Kidney epithelial cell (primary cell): ENCODE data around the gene CFAP46. TPM values are rescaled to one million over a fixed set of nuclear protein-coding genes. Genes with fewer than 3 reads are reported as not detected.

Experiments used
- DNase-seq: peaks from one replicate; pipeline ENCODE4 v3.0.0-alpha.2; 2010; ENCODE audit warnings: low read depth
- H3K27me3 ChIP-seq: 2 replicates; pipeline ENCODE4 v1.6.0; 2011; ENCODE audit warnings: low read length; ENCODE audit not compliant: control insufficient read depth, insufficient read depth
- H3K36me3 ChIP-seq: 2 replicates; pipeline ENCODE4 v1.5.1; 2011; ENCODE audit warnings: low read length; ENCODE audit not compliant: control insufficient read depth, insufficient read depth
- H3K4me3 ChIP-seq: 2 replicates; pipeline ENCODE4 v1.5.1; 2011; ENCODE audit warnings: low read depth, mild to moderate bottlenecking, control low read depth, low read length
- total RNA-seq: library from RNA; depleted of rRNA; stranded (reverse); fragments of >200 nt; gene quantifications from 2 replicates; pipeline ENCODE4 v1.2.3, GENCODE V29; 2015
- TF ChIP-seq, protein P1 (sequence below): IDR thresholded peaks from 2 replicates; pipeline ENCODE4 v1.5.1; 2011; ENCODE audit warnings: mild to moderate bottlenecking, moderate library complexity, low read length, control low read depth, inconsistent platforms; ENCODE audit not compliant: insufficient read depth, poor library complexity, severe bottlenecking

CFAP46 gene
- total RNA-seq, 1 donor from 2014 or later, result 5.1 TPM

DNA sequence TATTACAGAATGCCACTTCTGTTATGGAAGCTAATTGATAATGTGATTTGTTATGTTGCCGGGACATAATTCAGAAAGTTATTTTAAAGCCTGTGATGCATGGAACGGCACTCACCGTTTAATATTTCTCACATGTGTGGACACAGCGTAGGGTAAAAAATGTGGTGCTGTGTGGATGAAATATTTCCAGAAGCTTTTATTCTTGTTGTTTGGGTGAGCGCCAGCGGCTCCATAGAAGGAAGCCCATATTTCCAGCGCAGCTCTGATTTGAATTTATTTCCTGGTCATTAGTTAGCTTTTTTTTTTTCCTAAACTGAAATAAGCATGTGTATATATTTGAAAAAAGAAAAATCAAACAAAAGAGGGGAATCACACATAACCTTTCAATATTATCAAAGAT, 136.3 kb downstream of the CFAP46 start:
- Histone ChIP-seq H3K27me3 (peaks cover 29% of the 10 kb centered on the region), H3K36me3 (no peaks in the 10 kb centered on the region), H3K4me3 (no peak overlapping the region)
- TF ChIP-seq, protein P1, sequence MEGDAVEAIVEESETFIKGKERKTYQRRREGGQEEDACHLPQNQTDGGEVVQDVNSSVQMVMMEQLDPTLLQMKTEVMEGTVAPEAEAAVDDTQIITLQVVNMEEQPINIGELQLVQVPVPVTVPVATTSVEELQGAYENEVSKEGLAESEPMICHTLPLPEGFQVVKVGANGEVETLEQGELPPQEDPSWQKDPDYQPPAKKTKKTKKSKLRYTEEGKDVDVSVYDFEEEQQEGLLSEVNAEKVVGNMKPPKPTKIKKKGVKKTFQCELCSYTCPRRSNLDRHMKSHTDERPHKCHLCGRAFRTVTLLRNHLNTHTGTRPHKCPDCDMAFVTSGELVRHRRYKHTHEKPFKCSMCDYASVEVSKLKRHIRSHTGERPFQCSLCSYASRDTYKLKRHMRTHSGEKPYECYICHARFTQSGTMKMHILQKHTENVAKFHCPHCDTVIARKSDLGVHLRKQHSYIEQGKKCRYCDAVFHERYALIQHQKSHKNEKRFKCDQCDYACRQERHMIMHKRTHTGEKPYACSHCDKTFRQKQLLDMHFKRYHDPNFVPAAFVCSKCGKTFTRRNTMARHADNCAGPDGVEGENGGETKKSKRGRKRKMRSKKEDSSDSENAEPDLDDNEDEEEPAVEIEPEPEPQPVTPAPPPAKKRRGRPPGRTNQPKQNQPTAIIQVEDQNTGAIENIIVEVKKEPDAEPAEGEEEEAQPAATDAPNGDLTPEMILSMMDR, result no peak
- DNase-seq, result no peak

DNA sequence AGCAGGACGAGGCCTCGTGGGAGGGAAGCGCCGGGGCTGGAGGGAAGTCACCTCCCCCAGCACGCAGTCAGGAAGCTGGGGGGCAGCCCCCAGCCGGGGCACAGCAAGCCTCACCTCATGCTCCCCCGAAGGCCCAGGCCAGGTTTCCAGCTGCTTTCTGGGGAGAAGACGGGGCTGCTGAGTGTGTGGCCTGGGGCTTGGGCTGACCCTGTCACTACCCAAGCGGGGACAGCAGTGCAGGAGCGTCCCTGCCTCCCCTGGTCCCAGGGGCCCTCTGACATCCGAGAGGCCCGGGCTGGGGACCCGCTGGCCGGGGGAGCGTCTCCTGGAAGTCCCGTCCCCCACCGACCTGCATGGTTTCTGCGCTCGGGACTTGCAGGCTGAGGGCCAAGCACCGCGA, 136.8 kb downstream of the CFAP46 start:
- peaks cover 25% of the 10 kb centered on the region for H3K27me3 ChIP-seq
- no peak for DNase-seq
- TF ChIP-seq, protein P1, result no peak

DNA sequence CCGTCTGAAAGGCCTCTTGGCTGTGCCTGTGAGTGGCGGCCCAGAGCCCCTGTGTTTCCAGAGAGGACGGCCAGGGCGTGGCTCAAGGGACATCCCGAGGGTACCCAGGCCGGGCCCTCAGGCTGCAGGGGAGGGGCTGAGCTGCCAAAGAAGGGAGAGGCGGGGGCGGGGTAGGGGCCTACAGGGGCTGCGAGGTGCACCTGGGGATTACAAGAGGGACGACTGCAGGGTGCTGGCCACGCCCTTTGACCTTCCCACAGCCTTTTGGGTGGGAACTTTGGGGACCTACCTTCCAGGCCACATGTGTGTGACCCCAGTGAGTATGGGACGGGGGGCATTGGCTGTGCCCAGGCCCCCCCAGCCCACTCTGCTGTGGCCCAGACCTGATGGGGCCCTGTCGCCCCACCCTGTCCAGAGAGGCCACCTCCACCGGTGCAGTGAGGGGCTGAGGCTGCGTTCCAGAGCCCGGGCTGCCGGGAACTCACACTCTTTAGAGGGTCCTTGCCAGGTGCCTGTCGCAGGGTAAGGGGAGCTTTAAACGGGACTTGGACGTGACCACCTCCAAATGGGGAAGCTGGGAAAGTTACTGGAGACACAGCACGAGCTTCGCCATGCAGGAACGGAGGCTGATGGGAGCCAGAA, 137.5 kb downstream of the CFAP46 start:
- TF ChIP-seq, protein P1, result no peak
- Histone ChIP-seq H3K27me3 (peaks cover 21% of the 10 kb centered on the region), H3K36me3 (no peaks in the 10 kb centered on the region), H3K4me3 (no peak overlapping the region)
- no peak for DNase-seq

More for the DNA sequence above, 136.8 kb downstream of the CFAP46 start:
- H3K4me3 ChIP-seq, result no peak overlapping the region
- no peaks in the 10 kb centered on the region for H3K36me3 ChIP-seq

DNA sequence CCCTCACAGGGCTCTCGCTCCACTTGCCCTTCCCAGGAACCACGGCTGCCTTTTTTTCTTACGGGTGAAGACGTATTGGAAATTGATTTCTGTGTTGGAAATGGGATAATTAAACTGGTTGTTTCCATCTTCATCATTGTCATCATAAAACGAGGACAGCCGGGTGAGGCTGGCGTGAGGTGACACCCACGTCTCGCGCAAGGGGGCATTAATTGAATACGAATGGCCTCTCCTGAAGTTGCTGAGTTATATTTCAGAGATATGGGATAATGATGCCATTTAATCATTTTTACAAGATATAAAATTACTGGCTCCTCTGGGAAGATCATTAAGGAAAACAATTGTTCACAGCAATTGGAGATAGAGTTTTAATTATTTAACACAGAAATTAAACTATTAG, 138.1 kb downstream of the CFAP46 start:
- Histone ChIP-seq H3K36me3 (no peaks in the 10 kb centered on the region), H3K4me3 (no peak overlapping the region), H3K27me3 (peaks cover 22% of the 10 kb centered on the region)
- DNase-seq, result no peak
- TF ChIP-seq, protein P1, result no peak

DNA sequence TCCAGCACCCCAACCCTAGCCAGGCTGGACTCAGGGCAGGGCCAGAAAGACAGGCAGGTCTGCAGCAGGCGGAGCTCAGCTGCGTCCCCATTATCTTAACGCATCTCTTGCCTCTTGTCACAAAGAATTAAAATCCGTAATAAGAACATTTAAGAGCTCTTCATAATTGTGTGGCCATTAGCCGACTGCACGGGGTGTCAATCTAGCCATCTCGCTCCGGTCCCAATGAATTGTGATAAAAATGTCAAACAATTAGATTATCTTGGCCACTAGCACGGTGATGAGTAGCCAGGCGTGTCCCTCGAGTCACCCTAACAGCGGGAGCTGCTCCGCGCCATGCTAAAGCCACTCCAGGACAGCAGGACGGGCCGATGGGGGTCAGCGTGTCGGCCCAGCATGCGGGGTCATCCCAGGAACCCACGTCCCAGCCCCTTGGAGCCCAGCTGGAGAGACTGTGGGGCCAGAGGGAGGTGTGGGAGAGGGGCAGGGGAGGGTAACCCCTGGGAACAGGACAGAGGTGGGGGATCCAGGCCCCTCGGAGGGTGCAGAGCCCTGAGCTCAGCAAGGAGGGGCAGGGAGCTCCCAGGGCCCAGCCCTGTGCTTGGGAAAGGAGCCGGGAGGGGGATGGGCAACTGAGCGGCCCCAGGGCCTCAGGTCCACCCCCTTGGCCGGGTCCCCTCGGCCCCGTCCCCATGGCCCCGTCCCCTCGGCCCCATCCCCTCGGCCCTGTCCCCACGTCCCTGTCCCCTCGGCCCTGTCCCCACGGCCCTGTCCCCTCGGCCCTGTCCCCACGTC, 138.8 kb downstream of the CFAP46 start:
- Histone ChIP-seq H3K27me3 (peaks cover 17% of the 10 kb centered on the region), H3K36me3 (no peaks in the 10 kb centered on the region), H3K4me3 (no peak overlapping the region)
- DNase-seq, result no peak
- TF ChIP-seq, protein P1, result no peak
